Muscle of leg (tissue), 11 donors: ENCODE measurements around the gene PTPRJ. TPM values are rescaled to one million over a fixed set of nuclear protein-coding genes. Genes with fewer than 3 reads are reported as not detected.

Source experiments
- DNase-seq: peaks from one replicate; pipeline ENCODE4 v3.0.0; 2013
- H3K27ac ChIP-seq: one replicate; pipeline ENCODE4 v1.5.1; 2013; ENCODE audit warnings: mild to moderate bottlenecking, low read length, control low read depth
- H3K27me3 ChIP-seq: one replicate; pipeline ENCODE4 v1.6.1; 2013; ENCODE audit warnings: low read length; ENCODE audit not compliant: control insufficient read depth, insufficient read depth
- H3K36me3 ChIP-seq: one replicate; pipeline ENCODE4 v1.6.1; 2013; ENCODE audit warnings: low read length; ENCODE audit not compliant: control insufficient read depth, insufficient read depth
- H3K4me1 ChIP-seq: one replicate; pipeline ENCODE4 v1.6.1; 2013; ENCODE audit warnings: low read length; ENCODE audit not compliant: control insufficient read depth, insufficient read depth
- H3K4me3 ChIP-seq: one replicate; pipeline ENCODE4 v1.5.1; 2013; ENCODE audit warnings: low read length, control low read depth
- H3K9me3 ChIP-seq: replicated peaks from 2 replicates; pipeline ENCODE4 v1.6.1; 2013; ENCODE audit warnings: low read depth, low read length; ENCODE audit not compliant: control insufficient read depth
- WGBS: methylation state at CpG from one replicate; pipeline ENCODE4 v1.1.5; 2013; ENCODE audit warnings: missing lambda C conversion rate; ENCODE audit not compliant: insufficient coverage; 5-methylcytosine and 5-hydroxymethylcytosine counted together
- polyA plus RNA-seq, 8 donors: library from polyadenylated mRNA; unstranded; fragments of 120-200 nt; gene quantifications; one replicate each; pipeline versions ENCODE4 v1.2.1 to v1.2.3, GENCODE V29; 2013; ENCODE audit warnings: inconsistent platforms in 1 of 8, low replicate concordance in 1 of 8; ENCODE audit not compliant: insufficient read length in 8 of 8, insufficient read depth in 1 of 8
- total RNA-seq: library from RNA; stranded (reverse); fragments of 120-200 nt; gene quantifications from one replicate; pipeline ENCODE4 v1.2.4, GENCODE V29; 2013

The PTPRJ gene
- total and polyA plus RNA-seq, 9 donors: 2.9 to 6.0 (median 3.6) TPM

GRCh38 chr11:47967577-47968525, 12.5 kb upstream of the PTPRJ start:
- DNase-seq: no peak
- Histone ChIP-seq H3K4me1 (no peaks in the 10 kb centered on the region), H3K4me3 (no peak overlapping the region), H3K9me3 (no peaks in the 10 kb centered on the region), H3K27ac (no peak overlapping the region), H3K36me3 (no peaks in the 10 kb centered on the region), H3K27me3 (no peaks in the 10 kb centered on the region)
- WGBS: 30% methylated on average over 4 of the region's 9 CpGs

- DNase-seq: no peak
- Histone ChIP-seq H3K9me3 (no peaks in the 10 kb centered on the region), H3K4me3 (no peak overlapping the region), H3K27ac (no peak overlapping the region), H3K27me3 (no peaks in the 10 kb centered on the region), H3K36me3 (no peaks in the 10 kb centered on the region), H3K4me1 (no peaks in the 10 kb centered on the region)
- WGBS: 87% methylated on average over 4 of the region's 8 CpGs
These were observed 11.0 kb upstream of the PTPRJ start for GRCh38 chr11:47969401-47969800.

- no peaks in the 10 kb centered on the region for H3K27me3 ChIP-seq
- WGBS: no CpG with 5 or more reads among the region's 4 CpGs
- H3K4me3 ChIP-seq: no peak overlapping the region
- no peak overlapping the region for H3K27ac ChIP-seq
- H3K4me1 ChIP-seq: no peaks in the 10 kb centered on the region
- no peaks in the 10 kb centered on the region for H3K36me3 ChIP-seq
- no peaks in the 10 kb centered on the region for H3K9me3 ChIP-seq
- no peak for DNase-seq
These were observed 8.9 kb upstream of the PTPRJ start for GRCh38 chr11:47971501-47971900.

- no peaks in the 10 kb centered on the region for H3K9me3 ChIP-seq
- no peaks in the 10 kb centered on the region for H3K4me1 ChIP-seq
- no peak overlapping the region for H3K4me3 ChIP-seq
- H3K36me3 ChIP-seq: no peaks in the 10 kb centered on the region
- H3K27ac ChIP-seq: no peak overlapping the region
- 90% methylated on average over 3 of the region's 4 CpGs for WGBS
- DNase-seq: no peak
- H3K27me3 ChIP-seq: no peaks in the 10 kb centered on the region
These were observed 7.2 kb upstream of the PTPRJ start for GRCh38 chr11:47973173-47973572.

- no peak for DNase-seq
- Histone ChIP-seq H3K4me1 (peaks cover 14% of the 10 kb centered on the region), H3K36me3 (no peaks in the 10 kb centered on the region), H3K9me3 (no peaks in the 10 kb centered on the region), H3K4me3 (no peak overlapping the region), H3K27ac (no peak overlapping the region), H3K27me3 (peaks cover 15% of the 10 kb centered on the region)
- no CpG with 5 or more reads among the region's 2 CpGs for WGBS
These were observed 3.4 kb upstream of the PTPRJ start for GRCh38 chr11:47976931-47977330.

GRCh38 chr11:47977623-47978022, 2.7 kb upstream of the PTPRJ start:
- Histone ChIP-seq H3K27me3 (peaks cover 17% of the 10 kb centered on the region), H3K36me3 (no peaks in the 10 kb centered on the region), H3K9me3 (no peaks in the 10 kb centered on the region), H3K27ac (no peak overlapping the region), H3K4me3 (no peak overlapping the region), H3K4me1 (peaks cover 16% of the 10 kb centered on the region)
- DNase-seq: no peak
- 50% methylated on average over 1 of the region's 5 CpGs for WGBS

GRCh38 chr11:47979378-47980087, 826 bp upstream of the PTPRJ start:
- no peak overlapping the region for H3K27ac ChIP-seq
- peak overlapping the region; percentile 45 for H3K4me3 ChIP-seq
- 25% methylated on average over 8 of the region's 18 CpGs for WGBS

GRCh38 chr11:47980907-47981621, 705 bp downstream of the PTPRJ start:
- H3K4me3 ChIP-seq: peak overlapping the region; percentile 50
- H3K4me1 ChIP-seq: peaks cover 16% of the 10 kb centered on the region
- DNase-seq: peak; percentile 53
- H3K27me3 ChIP-seq: peaks cover 17% of the 10 kb centered on the region
- under 1% methylated on average over 74 of the region's 82 CpGs for WGBS
- no peak overlapping the region for H3K27ac ChIP-seq
- no peaks in the 10 kb centered on the region for H3K36me3 ChIP-seq
- H3K9me3 ChIP-seq: no peaks in the 10 kb centered on the region

More at GRCh38 chr11:47979378-47980087, 826 bp upstream of the PTPRJ start:
- no peaks in the 10 kb centered on the region for H3K9me3 ChIP-seq
- peaks cover 16% of the 10 kb centered on the region for H3K4me1 ChIP-seq
- H3K27me3 ChIP-seq: peaks cover 17% of the 10 kb centered on the region
- H3K36me3 ChIP-seq: no peaks in the 10 kb centered on the region
- DNase-seq: peak; percentile 37

- Histone ChIP-seq H3K4me1 (peaks cover 16% of the 10 kb centered on the region), H3K27me3 (peaks cover 17% of the 10 kb centered on the region), H3K9me3 (no peaks in the 10 kb centered on the region), H3K27ac (no peak overlapping the region), H3K4me3 (peak overlapping the region; percentile 50), H3K36me3 (no peaks in the 10 kb centered on the region)
- peak; percentile 27 for DNase-seq
- 79% methylated on average over 7 of the region's 17 CpGs for WGBS
These were observed 1.5 kb downstream of the PTPRJ start for GRCh38 chr11:47981667-47982404.
